GM19395 (cell line): ENCODE measurements around the gene PDCL3.

ENCODE experiments used
- ATAC-seq: cut with Tn5 transposase; IDR thresholded peaks from one replicate; pipeline ENCODE4 v1.9.1; 2021; ENCODE audit warnings: mild to moderate bottlenecking, moderate library complexity; ENCODE audit not compliant: unreplicated experiment

The PDCL3 gene

GRCh38 chr2:100560216-100560830 is 2.5 kb upstream of the PDCL3 start:
- no peak for ATAC-seq

- no peak for ATAC-seq
Measured at GRCh38 chr2:100561191-100561590, 1.6 kb upstream of the PDCL3 start.

- ATAC-seq = peak; percentile 24
Measured at GRCh38 chr2:100563407-100564247, 834 bp downstream of the PDCL3 start.

- ATAC-seq = peak; percentile 61
Measured at GRCh38 chr2:100568989-100569388, 6.2 kb downstream of the PDCL3 start.

GRCh38 chr2:100571668-100572067 is 8.9 kb downstream of the PDCL3 start:
- ATAC-seq = no peak

GRCh38 chr2:100577777-100578176 is 15.0 kb downstream of the PDCL3 start:
- ATAC-seq = no peak

- ATAC-seq = peak; percentile 89
Measured at GRCh38 chr2:100580367-100581276, 17.8 kb downstream of the PDCL3 start.

- ATAC-seq = no peak
Measured at GRCh38 chr2:100581277-100581612, 18.5 kb downstream of the PDCL3 start.

- ATAC-seq = no peak
Measured at GRCh38 chr2:100584816-100585215, 22.0 kb downstream of the PDCL3 start.

- ATAC-seq = peak; percentile 85
Measured at GRCh38 chr2:100588071-100588786, 25.4 kb downstream of the PDCL3 start.

- ATAC-seq = no peak
Measured at GRCh38 chr2:100589527-100589926, 26.7 kb downstream of the PDCL3 start.

GRCh38 chr2:100592226-100592625 is 29.4 kb downstream of the PDCL3 start:
- no peak for ATAC-seq

GRCh38 chr2:100596465-100596864 is 33.7 kb downstream of the PDCL3 start:
- ATAC-seq = no peak

GRCh38 chr2:100599566-100599965 is 36.8 kb downstream of the PDCL3 start:
- ATAC-seq = no peak

GRCh38 chr2:100601661-100602060 is 38.9 kb downstream of the PDCL3 start:
- no peak for ATAC-seq

GRCh38 chr2:100603414-100603813 is 40.6 kb downstream of the PDCL3 start:
- no peak for ATAC-seq

- no peak for ATAC-seq
Measured at GRCh38 chr2:100603948-100604633, 41.3 kb downstream of the PDCL3 start.

GRCh38 chr2:100606332-100606725 is 43.5 kb downstream of the PDCL3 start:
- no peak for ATAC-seq

- ATAC-seq = no peak
Measured at GRCh38 chr2:100606726-100607343, 44.0 kb downstream of the PDCL3 start.

- no peak for ATAC-seq
Measured at GRCh38 chr2:100610381-100610831, 47.6 kb downstream of the PDCL3 start.
